GM12878 (cell line): Measurements from ENCODE around the gene CEACAM1. TPM values are rescaled to one million over a fixed set of nuclear protein-coding genes. Genes with fewer than 3 reads are reported as not detected.

ENCODE experiments used
- ATF7 ChIP-seq: fragments of 450-650 bp; IDR thresholded peaks from 2 replicates; pipeline ENCODE4 v1.6.1; 2016; ENCODE audit warnings: low read depth, mild to moderate bottlenecking
- BCL3 ChIP-seq: IDR thresholded peaks from 2 replicates; pipeline ENCODE4 v1.6.1; 2011; ENCODE audit warnings: borderline replicate concordance, low read depth, mild to moderate bottlenecking, moderate library complexity, low read length; ENCODE audit not compliant: insufficient read depth, poor library complexity, severe bottlenecking
- CHD2 ChIP-seq: IDR thresholded peaks from 2 replicates; pipeline ENCODE4 v1.6.1; 2011; ENCODE audit warnings: low read depth, low read length, improper control_type of control experiment, borderline replicate concordance
- FOXM1 ChIP-seq: IDR thresholded peaks from 2 replicates; pipeline ENCODE4 v1.6.1; 2012; ENCODE audit warnings: low read depth, mild to moderate bottlenecking, inconsistent platforms, low read length, moderate library complexity
- JUND ChIP-seq: IDR thresholded peaks from 2 replicates; pipeline ENCODE4 v1.6.1; 2012; ENCODE audit warnings: low read depth, mild to moderate bottlenecking, low read length, improper control_type of control experiment, moderate library complexity
- KDM1A ChIP-seq: fragments of 200-600 bp; sonication (generic); IDR thresholded peaks from 2 replicates; pipeline ENCODE4 v1.6.1; 2016; ENCODE audit warnings: borderline replicate concordance
- LARP7 ChIP-seq: fragments of 450-650 bp; IDR thresholded peaks from 2 replicates; pipeline ENCODE4 v1.6.1; 2017; ENCODE audit warnings: mild to moderate bottlenecking
- MXI1 ChIP-seq: fragments of 150-350 bp; IDR thresholded peaks from 2 replicates; pipeline ENCODE4 v1.6.1; 2011; ENCODE audit warnings: low read depth, mild to moderate bottlenecking, inconsistent platforms, low read length, improper control_type of control experiment
- NFIC ChIP-seq: IDR thresholded peaks from 2 replicates; pipeline ENCODE4 v1.6.1; 2012; ENCODE audit warnings: low read depth, mild to moderate bottlenecking, inconsistent platforms, low read length, moderate library complexity
- NFXL1 ChIP-seq: fragments of 450-650 bp; IDR thresholded peaks from 2 replicates; pipeline ENCODE4 v1.6.1; 2017; ENCODE audit warnings: antibody characterized with exemption, mild to moderate bottlenecking, borderline replicate concordance
- NFYB ChIP-seq: IDR thresholded peaks from 2 replicates; pipeline ENCODE4 v1.6.1; 2011; ENCODE audit warnings: low read depth, mild to moderate bottlenecking, low read length, improper control_type of control experiment, moderate library complexity; ENCODE audit not compliant: insufficient read depth
- NR2C2 ChIP-seq: IDR thresholded peaks from 2 replicates; pipeline ENCODE4 v1.6.1; 2011; ENCODE audit warnings: borderline replicate concordance, low read depth; ENCODE audit not compliant: control insufficient read depth, insufficient read length
- POLR2AphosphoS5 ChIP-seq: IDR thresholded peaks from 2 replicates; pipeline ENCODE4 v1.6.1; 2011; ENCODE audit warnings: mild to moderate bottlenecking, low read length, inconsistent platforms
- RAD21 ChIP-seq: IDR thresholded peaks from 2 replicates; pipeline ENCODE4 v1.6.1; 2011; ENCODE audit warnings: mild to moderate bottlenecking, low read depth, low read length, moderate library complexity; ENCODE audit not compliant: insufficient read depth
- RELA ChIP-seq: fragments of 450-650 bp; IDR thresholded peaks from 2 replicates; pipeline ENCODE4 v1.8.0; 2014; ENCODE audit warnings: borderline replicate concordance; ENCODE audit not compliant: partially characterized antibody
- RUNX3 ChIP-seq: IDR thresholded peaks from 2 replicates; pipeline ENCODE4 v1.6.1; 2012; ENCODE audit warnings: low read length, inconsistent platforms
- SIX5 ChIP-seq: IDR thresholded peaks from 2 replicates; pipeline ENCODE4 v1.6.1; 2011; ENCODE audit warnings: mild to moderate bottlenecking, low read depth, low read length, moderate library complexity; ENCODE audit not compliant: severe bottlenecking
- SMAD5 ChIP-seq: IDR thresholded peaks from 2 replicates; pipeline ENCODE4 v1.6.1; 2016; ENCODE audit warnings: antibody characterized with exemption, low read depth
- SMARCA5 ChIP-seq: fragments of 450-650 bp; IDR thresholded peaks from 2 replicates; pipeline ENCODE4 v1.6.1; 2017; ENCODE audit warnings: mild to moderate bottlenecking
- SREBF1 ChIP-seq: IDR thresholded peaks from 2 replicates; pipeline ENCODE4 v1.6.1; 2012; ENCODE audit warnings: mild to moderate bottlenecking, low read length
- TARDBP ChIP-seq: IDR thresholded peaks from 2 replicates; pipeline ENCODE4 v1.6.1; 2016; ENCODE audit warnings: borderline replicate concordance
- polyA plus RNA-seq, 11 experiments: library from polyadenylated mRNA; depleted of rRNA in 4 of 11; unstranded in 6 of 11; stranded (reverse) in 5 of 11; fragments of >200 nt; fragmentation: Nextera tagmentation in 4 of 11; fragmentation: Illumina TruSeq in 1 of 11; extraction: Ambion mirVana in 4 of 11; extraction: Trizol in 1 of 11; gene quantifications; 1 replicate in 1 of 11; 2 replicates in 10 of 11; pipeline versions ENCODE4 v1.2.1 to v1.2.3, GENCODE V29; 2011 to 2016; ENCODE audit warnings: inconsistent platforms in 2 of 11, missing spikeins in 2 of 11, low read depth in 1 of 11
- total RNA-seq, 4 experiments: library from RNA; depleted of rRNA in 3 of 4; stranded (reverse); fragments of >200 nt in 3 of 4; fragmentation: Illumina TruSeq in 1 of 4; extraction: Trizol in 1 of 4; gene quantifications; 2 replicates each; pipeline versions ENCODE4 v1.2.1 to v1.2.3, GENCODE V29; 2013 to 2021
- TF ChIP-seq, protein P1 (sequence below): fragments of 450-650 bp; IDR thresholded peaks from 2 replicates; pipeline ENCODE4 v1.6.1; 2017; ENCODE audit warnings: mild to moderate bottlenecking
- TF ChIP-seq, protein P2 (sequence below): fragments of 450-650 bp; IDR thresholded peaks from 2 replicates; pipeline ENCODE4 v1.6.1; 2014; ENCODE audit warnings: mild to moderate bottlenecking
- TF ChIP-seq, protein P3 (sequence below): fragments of 450-650 bp; formaldehyde crosslinking; IDR thresholded peaks from 2 replicates; pipeline ENCODE4 v1.4.0; 2020; ENCODE audit warnings: mild to moderate bottlenecking, moderate library complexity

Gene CEACAM1
- total and polyA plus RNA-seq, 10 of the 15 experiments (the other 5 are each of a cell fraction or from before 2014, with no cell fraction given): 3.9 to 24.0 (median 6.5) TPM

- TF ChIP-seq NFXL1: no peak
- no peak for TF ChIP-seq RELA
- peak; percentile 83 for TF ChIP-seq ATF7
- TF ChIP-seq BCL3: peak; percentile 9
- no peak for TF ChIP-seq MXI1
- TF ChIP-seq NFYB: no peak
- TF ChIP-seq RUNX3: peak; percentile 95
- TF ChIP-seq, protein P1, sequence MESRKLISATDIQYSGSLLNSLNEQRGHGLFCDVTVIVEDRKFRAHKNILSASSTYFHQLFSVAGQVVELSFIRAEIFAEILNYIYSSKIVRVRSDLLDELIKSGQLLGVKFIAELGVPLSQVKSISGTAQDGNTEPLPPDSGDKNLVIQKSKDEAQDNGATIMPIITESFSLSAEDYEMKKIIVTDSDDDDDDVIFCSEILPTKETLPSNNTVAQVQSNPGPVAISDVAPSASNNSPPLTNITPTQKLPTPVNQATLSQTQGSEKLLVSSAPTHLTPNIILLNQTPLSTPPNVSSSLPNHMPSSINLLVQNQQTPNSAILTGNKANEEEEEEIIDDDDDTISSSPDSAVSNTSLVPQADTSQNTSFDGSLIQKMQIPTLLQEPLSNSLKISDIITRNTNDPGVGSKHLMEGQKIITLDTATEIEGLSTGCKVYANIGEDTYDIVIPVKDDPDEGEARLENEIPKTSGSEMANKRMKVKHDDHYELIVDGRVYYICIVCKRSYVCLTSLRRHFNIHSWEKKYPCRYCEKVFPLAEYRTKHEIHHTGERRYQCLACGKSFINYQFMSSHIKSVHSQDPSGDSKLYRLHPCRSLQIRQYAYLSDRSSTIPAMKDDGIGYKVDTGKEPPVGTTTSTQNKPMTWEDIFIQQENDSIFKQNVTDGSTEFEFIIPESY: no peak
- no peak for TF ChIP-seq RAD21
- peak; percentile 82; the same call in 1 of the 2 replicates for TF ChIP-seq NFIC
- no peak for TF ChIP-seq POLR2AphosphoS5
- TF ChIP-seq JUND: no peak
- TF ChIP-seq TARDBP: no peak
- no peak for TF ChIP-seq NR2C2
- TF ChIP-seq, protein P2, sequence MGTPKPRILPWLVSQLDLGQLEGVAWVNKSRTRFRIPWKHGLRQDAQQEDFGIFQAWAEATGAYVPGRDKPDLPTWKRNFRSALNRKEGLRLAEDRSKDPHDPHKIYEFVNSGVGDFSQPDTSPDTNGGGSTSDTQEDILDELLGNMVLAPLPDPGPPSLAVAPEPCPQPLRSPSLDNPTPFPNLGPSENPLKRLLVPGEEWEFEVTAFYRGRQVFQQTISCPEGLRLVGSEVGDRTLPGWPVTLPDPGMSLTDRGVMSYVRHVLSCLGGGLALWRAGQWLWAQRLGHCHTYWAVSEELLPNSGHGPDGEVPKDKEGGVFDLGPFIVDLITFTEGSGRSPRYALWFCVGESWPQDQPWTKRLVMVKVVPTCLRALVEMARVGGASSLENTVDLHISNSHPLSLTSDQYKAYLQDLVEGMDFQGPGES: no peak
- no peak for TF ChIP-seq SMAD5
- peak; percentile 44; the same call in 1 of the 2 replicates for TF ChIP-seq FOXM1
- TF ChIP-seq KDM1A: no peak
- TF ChIP-seq, protein P3, sequence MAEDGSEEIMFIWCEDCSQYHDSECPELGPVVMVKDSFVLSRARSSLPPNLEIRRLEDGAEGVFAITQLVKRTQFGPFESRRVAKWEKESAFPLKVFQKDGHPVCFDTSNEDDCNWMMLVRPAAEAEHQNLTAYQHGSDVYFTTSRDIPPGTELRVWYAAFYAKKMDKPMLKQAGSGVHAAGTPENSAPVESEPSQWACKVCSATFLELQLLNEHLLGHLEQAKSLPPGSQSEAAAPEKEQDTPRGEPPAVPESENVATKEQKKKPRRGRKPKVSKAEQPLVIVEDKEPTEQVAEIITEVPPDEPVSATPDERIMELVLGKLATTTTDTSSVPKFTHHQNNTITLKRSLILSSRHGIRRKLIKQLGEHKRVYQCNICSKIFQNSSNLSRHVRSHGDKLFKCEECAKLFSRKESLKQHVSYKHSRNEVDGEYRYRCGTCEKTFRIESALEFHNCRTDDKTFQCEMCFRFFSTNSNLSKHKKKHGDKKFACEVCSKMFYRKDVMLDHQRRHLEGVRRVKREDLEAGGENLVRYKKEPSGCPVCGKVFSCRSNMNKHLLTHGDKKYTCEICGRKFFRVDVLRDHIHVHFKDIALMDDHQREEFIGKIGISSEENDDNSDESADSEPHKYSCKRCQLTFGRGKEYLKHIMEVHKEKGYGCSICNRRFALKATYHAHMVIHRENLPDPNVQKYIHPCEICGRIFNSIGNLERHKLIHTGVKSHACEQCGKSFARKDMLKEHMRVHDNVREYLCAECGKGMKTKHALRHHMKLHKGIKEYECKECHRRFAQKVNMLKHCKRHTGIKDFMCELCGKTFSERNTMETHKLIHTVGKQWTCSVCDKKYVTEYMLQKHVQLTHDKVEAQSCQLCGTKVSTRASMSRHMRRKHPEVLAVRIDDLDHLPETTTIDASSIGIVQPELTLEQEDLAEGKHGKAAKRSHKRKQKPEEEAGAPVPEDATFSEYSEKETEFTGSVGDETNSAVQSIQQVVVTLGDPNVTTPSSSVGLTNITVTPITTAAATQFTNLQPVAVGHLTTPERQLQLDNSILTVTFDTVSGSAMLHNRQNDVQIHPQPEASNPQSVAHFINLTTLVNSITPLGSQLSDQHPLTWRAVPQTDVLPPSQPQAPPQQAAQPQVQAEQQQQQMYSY (CRISPR knock-in tag): no peak
- no peak for TF ChIP-seq CHD2
- no peak for TF ChIP-seq LARP7
- no peak for TF ChIP-seq SMARCA5
- TF ChIP-seq SREBF1: peak; percentile 47; the same call in 1 of the 2 replicates
- TF ChIP-seq SIX5: no peak
Observed at GRCh38 chr19:42512743-42513304, 15.5 kb downstream of the CEACAM1 start (continued).
